Stimulated activated CD8-positive, alpha-beta memory T cell treated with anti-CD3 and anti-CD28 coated beads, Interleukin-15, amount 100 ng/mL, for 24 hours (primary cell): ENCODE data around the gene MRPS5.
A peak's percentile ranks its signal among the peaks of the same experiment; 100 is the strongest.

Experiments used
- DNase-seq: peaks from one replicate; pipeline ENCODE4 v3.0.0-alpha.2; 2020; ENCODE audit warnings: low read depth

Gene MRPS5

GRCh38 chr2:95087379-95087778 lies 34.2 kb downstream of the MRPS5 start:
- DNase-seq: no peak

GRCh38 chr2:95086017-95086416 lies 35.6 kb downstream of the MRPS5 start:
- DNase-seq: no peak

- no peak for DNase-seq
Measured at GRCh38 chr2:95082477-95082876, 39.1 kb downstream of the MRPS5 start.

GRCh38 chr2:95079199-95079683 lies 42.4 kb downstream of the MRPS5 start:
- DNase-seq: no peak

GRCh38 chr2:95077861-95078603 lies 43.6 kb downstream of the MRPS5 start:
- no peak for DNase-seq

GRCh38 chr2:95077530-95077825 lies 44.1 kb downstream of the MRPS5 start:
- no peak for DNase-seq

- DNase-seq: peak; percentile 63
Measured at GRCh38 chr2:95076705-95077529, 44.7 kb downstream of the MRPS5 start.

- no peak for DNase-seq
Measured at GRCh38 chr2:95075440-95076132, 46.0 kb downstream of the MRPS5 start.

GRCh38 chr2:95074663-95075439 lies 46.8 kb downstream of the MRPS5 start:
- DNase-seq: no peak

GRCh38 chr2:95073856-95074662 lies 47.5 kb downstream of the MRPS5 start:
- DNase-seq: no peak

- no peak for DNase-seq
Measured at GRCh38 chr2:95072424-95072823, 49.2 kb downstream of the MRPS5 start.

GRCh38 chr2:95071856-95072255 lies 49.8 kb downstream of the MRPS5 start:
- no peak for DNase-seq

GRCh38 chr2:95069465-95069864 lies 52.1 kb downstream of the MRPS5 start:
- DNase-seq: no peak

- DNase-seq: no peak
Measured at GRCh38 chr2:95068256-95068655, 53.4 kb downstream of the MRPS5 start.

- DNase-seq: no peak
Measured at GRCh38 chr2:95063086-95063958, 58.3 kb downstream of the MRPS5 start.

- DNase-seq: no peak
Measured at GRCh38 chr2:95062242-95063085, 59.1 kb downstream of the MRPS5 start.

- DNase-seq: no peak
Measured at GRCh38 chr2:95061601-95062183, 59.9 kb downstream of the MRPS5 start.

- no peak for DNase-seq
Measured at GRCh38 chr2:95061119-95061512, 60.5 kb downstream of the MRPS5 start.
